AG20443 (cell line): ENCODE data around the gene BAZ2B.

Experiments
- DNase-seq: peaks from one replicate; pipeline ENCODE4 v3.0.0; 2012; ENCODE audit warnings: low spot score, mixed read lengths

Gene BAZ2B

GRCh38 chr2:159573846-159574606 lies 42.3 kb downstream of the BAZ2B start:
- peak; percentile 52 for DNase-seq

DNA sequence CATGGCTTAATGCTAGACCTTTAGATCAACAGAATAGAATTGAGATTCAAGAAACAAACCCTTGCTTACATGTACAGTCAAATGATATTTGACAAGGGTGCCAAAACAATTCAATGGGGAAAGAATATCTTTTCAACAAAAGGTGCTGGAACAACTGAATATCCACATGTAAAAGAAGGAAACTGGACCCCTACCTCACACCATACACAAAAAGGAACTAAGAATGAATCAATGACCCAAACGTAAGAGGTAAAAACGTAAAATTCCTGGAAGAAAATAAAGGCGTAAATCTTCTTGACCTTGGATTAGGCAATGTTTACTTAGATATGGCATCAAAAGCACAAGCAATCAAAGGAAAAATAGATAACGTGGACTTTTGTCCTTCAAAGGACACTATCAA lies 43.1 kb downstream of the BAZ2B start:
- DNase-seq = no peak

DNA sequence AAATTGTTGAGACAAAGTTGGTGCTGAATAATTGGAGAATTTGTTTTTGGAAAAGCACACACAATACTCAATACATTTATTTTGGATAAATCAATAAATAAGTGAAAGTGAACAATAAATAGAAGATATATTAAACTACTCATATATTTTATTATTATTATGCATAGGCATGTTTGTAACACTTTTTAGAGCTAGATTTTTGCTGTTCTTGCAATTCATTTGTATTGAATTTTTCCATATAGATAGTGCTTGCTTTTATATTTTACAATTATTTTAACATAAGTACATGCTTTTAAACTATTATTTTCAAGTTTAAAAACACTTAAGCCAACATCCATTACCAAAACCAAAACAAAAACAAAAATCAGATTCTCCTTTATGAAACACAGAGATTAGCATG lies 43.9 kb downstream of the BAZ2B start:
- DNase-seq = no peak

DNA sequence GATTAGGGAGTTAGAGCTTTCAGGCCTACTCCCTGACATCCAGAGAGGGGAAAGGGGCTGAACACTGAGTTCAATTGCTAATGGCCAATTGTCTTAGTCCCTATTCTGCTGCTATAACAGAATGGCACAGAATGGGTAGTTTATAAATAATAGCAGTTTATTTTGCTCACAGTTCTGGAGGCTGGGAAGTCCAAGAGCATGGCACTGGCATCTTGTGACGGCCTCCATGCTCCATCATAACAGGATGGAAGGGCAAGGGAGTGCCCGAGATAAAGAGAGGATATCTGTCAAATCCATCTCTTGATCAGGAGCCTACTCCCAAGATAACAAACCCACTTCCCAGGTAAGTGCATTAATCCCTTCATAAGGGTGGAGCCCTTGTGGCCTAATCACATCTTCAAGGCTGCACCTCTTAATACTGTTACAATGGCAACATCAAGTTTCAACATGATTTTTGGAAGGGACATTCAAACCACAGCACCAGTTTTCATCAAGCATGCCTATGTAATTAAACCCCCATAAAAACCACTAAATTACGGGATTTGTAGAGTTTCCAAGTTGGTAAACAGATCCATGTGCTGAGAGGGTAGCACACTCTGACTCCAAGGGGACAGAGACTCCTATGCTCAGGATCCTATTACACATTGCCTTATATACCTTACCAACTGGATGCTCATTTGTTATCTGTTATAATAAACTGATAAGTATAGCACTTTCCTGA lies 44.6 kb downstream of the BAZ2B start:
- DNase-seq = peak; percentile 14

DNA sequence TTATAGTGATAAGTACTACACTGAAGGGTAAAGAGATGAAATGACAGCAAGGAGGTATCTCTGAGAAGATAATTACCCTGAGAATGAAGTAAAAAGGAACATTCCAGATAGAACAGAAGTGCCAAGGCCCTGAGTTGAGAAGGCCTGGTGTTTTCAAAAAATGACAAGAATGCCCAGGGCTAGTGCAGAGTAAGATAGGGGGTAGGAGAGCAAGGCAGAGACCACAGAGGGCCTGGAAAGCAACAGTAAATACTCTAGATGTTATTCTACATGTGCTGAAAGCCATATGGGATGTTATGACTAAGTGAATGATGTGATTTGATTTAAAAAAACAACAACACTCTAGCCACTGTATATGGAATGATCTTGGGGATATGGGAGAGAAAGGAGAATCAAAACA lies 52.3 kb downstream of the BAZ2B start:
- DNase-seq = no peak

DNA sequence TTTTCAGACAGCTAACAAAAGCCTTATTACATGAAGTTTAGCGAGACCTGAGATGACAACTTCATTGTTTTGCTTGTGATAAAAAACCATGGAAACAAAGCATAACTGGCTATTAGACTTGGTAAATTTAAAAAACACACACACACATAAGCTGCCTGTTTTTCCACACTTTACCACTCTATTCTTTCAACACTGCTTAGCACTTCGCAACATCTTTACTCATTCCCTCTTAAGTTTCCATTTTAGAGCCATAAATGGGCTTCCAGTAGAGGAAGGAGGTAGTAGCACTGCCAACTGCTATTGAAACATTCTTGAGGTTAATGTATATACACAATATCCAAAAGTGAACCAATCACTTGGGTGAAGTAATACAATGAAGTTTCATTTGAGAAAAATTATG lies 54.1 kb downstream of the BAZ2B start:
- no peak for DNase-seq

DNA sequence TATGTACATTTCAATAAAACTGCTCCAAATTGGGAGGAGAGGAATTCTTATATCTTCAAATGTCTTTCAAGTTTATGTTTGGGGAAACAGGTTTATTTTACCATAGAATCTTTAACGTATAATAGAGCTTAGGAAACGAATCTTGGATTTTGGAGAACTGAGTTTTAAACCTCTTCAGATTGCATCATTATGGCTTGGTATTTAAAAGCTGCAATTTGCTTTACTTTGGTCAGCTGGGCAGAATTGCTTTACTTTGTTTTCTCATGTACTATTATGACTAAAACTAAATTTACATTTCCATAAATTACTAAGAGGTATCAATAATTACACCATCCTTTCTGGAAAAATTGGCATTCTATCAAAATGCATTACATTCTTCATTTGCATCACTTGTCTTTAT lies 54.6 kb downstream of the BAZ2B start:
- no peak for DNase-seq

DNA sequence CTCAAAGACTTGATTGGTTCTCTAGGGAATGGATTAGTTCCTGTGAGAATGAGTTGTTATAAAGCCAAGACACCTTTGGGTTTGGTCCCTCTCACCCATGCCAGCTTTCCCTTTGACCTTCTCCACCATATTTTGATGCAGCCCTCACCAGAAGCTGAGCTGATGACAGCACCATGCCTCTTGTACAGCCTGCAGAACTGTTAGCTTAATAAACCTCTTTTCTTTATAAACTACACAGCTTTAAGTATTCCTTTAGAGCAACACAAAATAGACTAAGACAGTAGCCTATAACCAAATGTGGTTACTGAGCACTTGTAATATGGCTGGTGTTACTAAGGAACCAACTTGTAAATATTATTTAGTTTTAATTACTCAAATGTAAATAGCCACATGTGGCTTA lies 55.1 kb downstream of the BAZ2B start:
- DNase-seq = no peak

DNA sequence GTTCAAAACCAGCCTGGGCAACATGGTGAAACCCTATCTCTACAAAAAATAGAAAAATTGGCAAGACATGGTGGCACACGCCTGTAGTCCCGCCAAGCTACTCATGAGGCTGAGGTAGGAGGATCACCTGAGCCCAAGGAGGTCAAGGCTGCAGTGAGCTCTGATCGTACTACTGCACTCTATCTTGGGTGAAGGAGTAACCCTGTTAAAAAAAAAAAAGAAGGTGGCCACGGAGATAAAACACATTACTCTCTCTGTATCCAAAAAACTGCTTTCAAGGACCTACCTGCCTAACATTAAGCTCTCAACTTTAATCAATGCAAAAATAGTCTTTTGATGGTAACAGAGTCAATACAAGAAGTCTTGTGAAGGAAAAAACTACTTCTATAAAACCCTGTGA lies 57.3 kb downstream of the BAZ2B start:
- DNase-seq = no peak

DNA sequence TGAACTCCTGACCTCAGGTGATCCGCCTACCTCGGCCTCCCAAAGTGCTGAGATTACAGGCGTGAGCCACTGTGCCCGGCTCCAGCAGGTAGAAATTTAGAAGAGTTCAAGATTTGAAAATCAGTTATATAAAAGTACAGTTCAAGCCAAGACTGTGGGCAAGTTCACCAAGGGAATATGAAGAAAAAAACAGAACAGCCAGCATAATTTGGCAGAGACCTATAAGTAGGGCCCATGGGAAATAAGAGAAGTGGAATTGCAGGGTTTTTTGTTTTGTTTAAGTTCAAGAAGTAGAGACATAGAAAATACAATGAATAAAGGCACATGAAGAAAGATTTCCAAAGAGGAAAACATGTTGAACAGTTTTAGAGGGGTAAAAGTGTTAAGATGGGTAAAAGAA lies 57.9 kb downstream of the BAZ2B start:
- no peak for DNase-seq

DNA sequence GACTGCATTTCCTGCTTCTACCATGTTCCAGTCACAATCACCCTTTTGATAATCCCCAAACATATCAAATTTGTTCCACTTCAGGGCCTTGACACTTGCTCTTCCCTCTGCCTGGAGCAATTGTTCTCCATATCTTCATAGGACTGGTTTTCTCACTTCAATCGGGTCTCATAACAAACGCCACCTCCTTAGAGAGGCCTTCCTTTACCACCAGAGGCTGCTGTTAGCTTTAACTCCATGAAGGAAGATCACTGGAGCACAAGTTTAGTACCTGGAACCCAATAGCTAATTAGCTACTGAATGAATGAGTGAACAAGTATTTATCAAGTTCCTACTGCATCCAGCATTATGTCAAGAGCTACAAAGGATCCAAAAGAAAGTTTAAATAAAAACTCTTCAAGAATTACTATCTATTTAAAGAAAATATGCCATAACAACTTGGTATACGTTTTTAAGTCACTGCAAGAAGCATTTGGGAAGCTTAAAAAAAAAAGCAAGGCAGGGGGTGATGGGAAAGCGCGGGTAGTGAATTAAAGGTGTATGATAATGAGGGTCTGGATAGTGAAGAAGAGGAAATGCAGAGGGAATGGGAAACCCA lies 58.8 kb downstream of the BAZ2B start:
- DNase-seq = peak; percentile 5

DNA sequence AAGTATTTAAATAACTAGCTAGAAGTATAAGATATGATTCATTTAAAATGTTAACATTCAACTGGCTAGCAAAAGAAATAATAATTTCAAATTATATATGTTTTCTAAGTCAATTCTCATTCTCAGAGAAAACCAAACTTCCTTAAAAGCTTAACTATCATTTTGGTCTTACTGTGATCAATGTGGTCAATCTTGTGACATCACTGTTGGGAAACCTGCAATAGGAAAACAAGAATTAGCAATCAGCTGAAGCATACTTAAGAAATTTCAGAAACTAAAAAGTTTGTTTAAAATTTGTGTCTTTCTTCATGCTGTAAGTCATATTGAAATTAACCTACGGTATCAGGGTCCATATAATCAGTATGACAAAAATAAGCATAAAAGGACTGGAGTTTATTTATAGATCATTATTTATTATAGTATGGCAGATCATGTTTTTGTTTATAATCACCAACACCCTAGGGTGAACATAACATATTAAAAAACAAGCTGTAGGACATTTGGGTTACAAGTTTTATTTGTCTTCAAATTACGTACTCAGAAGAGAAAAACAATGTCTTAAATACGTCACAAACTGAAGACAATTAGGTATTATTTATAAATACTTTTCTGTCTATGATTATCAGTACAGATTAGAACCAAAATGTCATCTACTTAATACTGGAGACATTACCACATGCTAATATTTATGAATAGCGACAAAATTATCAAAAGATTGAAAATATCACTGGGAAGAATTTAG lies 60.5 kb downstream of the BAZ2B start:
- no peak for DNase-seq

DNA sequence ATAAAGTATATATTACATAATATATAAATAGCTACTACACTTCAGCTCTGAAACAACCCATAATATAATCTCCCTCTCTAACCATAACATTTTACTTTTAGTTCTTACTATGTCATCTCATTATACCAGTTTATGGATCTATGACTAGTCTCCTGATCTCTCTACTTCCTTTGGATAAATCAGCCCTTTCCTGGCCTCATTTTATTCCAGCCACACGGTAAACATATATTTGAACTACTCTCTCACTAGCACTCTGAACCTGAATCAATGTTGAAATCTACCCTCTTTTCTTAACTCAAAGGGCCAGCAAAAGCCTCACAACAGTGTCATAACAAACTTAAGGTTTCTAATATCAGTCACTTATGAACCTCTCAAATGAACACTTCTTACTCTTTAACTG lies 62.6 kb downstream of the BAZ2B start:
- no peak for DNase-seq

GRCh38 chr2:159551806-159552205 lies 64.5 kb downstream of the BAZ2B start:
- no peak for DNase-seq

DNA sequence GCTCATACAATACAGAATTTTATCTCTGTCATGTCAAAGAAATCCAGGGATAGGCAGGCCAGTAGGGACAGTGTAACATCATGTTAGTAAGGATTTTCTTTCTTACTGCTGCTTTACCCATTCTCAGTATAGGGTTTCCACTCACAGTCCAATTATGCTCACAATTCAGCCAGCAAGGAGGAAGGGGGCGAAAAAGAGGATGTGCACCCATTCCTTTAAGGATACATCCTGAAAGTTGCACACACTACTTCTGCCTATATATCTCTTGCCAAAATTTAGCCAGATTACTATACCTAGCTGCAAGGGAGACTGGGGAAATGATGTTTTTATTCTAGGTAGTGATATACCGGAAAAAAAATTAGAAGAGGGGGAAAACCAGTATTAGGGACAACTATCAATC lies 66.1 kb downstream of the BAZ2B start:
- DNase-seq = no peak

DNA sequence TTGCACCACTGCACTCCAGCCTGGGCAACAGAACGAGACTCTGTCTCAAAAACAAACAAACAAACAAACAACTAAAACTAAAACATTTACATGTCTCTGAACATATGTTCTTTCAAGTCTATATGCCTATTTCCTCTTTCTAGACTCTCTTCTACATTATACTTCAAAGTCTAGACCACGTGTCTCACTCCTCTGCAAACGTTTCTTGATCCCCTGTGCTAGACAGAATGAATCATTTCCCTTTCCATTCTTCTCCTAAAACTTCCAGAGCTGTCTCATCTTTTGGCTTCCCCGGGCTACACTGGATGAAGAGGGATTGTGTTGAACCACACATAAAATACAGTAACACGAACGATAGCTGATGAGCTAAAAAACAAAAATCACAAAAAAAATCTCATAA lies 67.1 kb downstream of the BAZ2B start:
- no peak for DNase-seq

GRCh38 chr2:159546716-159547430 lies 69.5 kb downstream of the BAZ2B start:
- no peak for DNase-seq

GRCh38 chr2:159546039-159546438 lies 70.3 kb downstream of the BAZ2B start:
- DNase-seq = no peak

DNA sequence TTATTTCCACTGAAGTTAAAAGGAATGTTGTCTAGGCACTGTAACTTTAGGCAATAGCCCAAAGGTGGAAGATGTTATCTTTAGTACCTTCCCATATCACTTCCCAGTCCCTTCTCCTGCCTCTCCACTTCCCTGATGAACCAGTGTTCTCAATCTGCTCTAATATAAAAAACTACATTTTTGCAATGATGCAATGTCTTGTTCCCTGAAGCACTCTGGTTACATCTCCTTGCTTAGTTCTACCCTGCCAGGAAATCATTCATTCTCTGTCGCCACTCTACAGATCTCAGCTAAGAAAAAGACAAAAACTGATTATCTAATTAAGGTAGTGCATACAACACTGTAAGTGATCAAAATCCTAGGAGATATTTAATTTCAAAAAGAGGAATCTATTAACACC lies 71.3 kb downstream of the BAZ2B start:
- DNase-seq = no peak

DNA sequence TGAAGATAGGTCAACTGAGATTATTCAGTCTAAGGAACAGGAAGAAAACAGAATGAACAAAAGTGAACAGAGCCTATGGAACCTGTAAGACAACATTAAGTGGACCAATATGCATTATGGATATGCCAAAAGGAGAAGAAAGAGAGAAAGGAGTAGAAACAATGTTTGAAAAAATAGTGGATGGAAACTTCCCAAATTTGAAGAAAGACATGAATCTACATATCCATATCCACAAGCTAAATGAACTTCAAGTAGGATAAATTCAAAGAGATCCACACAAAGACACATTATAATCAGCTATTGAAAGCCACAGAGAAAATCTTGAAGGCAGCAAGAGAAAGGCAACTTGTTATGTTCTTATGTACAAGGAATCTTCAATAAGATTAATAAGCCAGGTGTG lies 74.2 kb downstream of the BAZ2B start:
- DNase-seq = no peak

DNA sequence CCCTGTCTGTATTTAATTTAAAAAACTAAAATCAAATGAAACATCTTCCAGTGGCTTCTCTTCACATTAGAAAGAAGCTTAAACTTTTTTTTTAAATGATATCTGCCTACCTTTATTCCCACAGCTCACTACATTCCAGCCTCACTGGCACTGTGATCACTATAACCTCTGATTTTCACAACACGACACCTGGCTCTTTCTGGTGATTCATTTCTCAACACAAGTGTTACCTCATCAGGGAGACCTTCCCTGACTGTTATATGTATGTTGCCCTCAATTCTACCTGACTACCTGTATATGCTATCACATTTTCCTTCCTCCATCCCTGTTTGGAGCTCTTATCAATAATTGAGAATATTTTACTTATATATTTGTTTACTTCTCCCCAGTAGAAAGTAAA lies 76.6 kb downstream of the BAZ2B start:
- no peak for DNase-seq

DNA sequence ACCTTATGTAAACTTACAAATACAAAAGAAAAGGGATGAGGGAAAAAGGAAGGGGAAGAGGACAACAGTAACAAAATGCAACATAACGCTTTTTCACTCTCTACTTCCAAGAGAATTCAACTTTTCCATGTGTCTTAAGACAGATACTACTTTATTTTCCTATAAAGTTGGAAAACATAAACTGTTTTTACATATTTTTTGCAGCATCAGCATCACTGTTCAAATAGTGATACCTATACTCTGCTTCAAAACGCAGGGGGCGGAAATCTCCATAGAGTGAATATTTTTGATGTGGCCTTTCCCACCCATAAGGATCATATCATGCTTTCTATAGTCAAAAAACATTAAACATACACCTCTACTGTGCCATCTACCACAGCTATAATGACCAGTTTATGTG lies 77.5 kb downstream of the BAZ2B start:
- DNase-seq = no peak
